Natural killer cell (primary cell): ENCODE results near the gene TNIK. TPM values are rescaled to one million over a fixed set of nuclear protein-coding genes. Genes with fewer than 3 reads are reported as not detected.

Experiments used
- ATAC-seq, 3 donors: fragments of 150-1000 bp in 2 of 3; fragments of 200-7000 bp in 1 of 3; cut with Tn5 transposase; 1 replicate in 1 of 3; 2 replicates in 2 of 3; pipeline ENCODE4 v1.10.0; 2021; ENCODE audit warnings: mild to moderate bottlenecking in 2 of 3, moderate library complexity in 2 of 3
- DNase-seq, 2 donors: peaks; one replicate each; pipeline versions ENCODE4 v3.0.0 to v3.0.0-alpha.2; 2013 to 2021; ENCODE audit warnings: mixed read lengths in 1 of 2
- H3K27ac ChIP-seq: one replicate; pipeline ENCODE4 v1.5.1; 2013; ENCODE audit warnings: mild to moderate bottlenecking, low read length
- H3K27me3 ChIP-seq: one replicate; pipeline ENCODE4 v1.6.1; 2013; ENCODE audit warnings: low read length; ENCODE audit not compliant: control insufficient read depth, insufficient read depth
- H3K36me3 ChIP-seq: one replicate; pipeline ENCODE4 v1.6.1; 2013; ENCODE audit warnings: low read length; ENCODE audit not compliant: control insufficient read depth, insufficient read depth
- H3K4me1 ChIP-seq: one replicate; pipeline ENCODE4 v1.6.1; 2013; ENCODE audit warnings: low read length; ENCODE audit not compliant: control insufficient read depth, insufficient read depth
- H3K4me3 ChIP-seq: one replicate; pipeline ENCODE4 v1.5.1; 2013; ENCODE audit warnings: low read length
- H3K9me3 ChIP-seq: one replicate; pipeline ENCODE4 v1.6.1; 2013; ENCODE audit warnings: low read length; ENCODE audit not compliant: control insufficient read depth, insufficient read depth
- H3K27ac Mint-ChIP-seq, 2 donors: one replicate each; pipeline ENCODE4 v1.8.0; 2022; ENCODE audit warnings: mild to moderate bottlenecking in 2 of 2, mixed read lengths in 2 of 2, moderate library complexity in 1 of 2
- H3K27me3 Mint-ChIP-seq, 2 donors: one replicate each; pipeline ENCODE4 v1.8.0; 2022; ENCODE audit warnings: low read depth in 2 of 2, mixed read lengths in 2 of 2
- H3K36me3 Mint-ChIP-seq: one replicate; pipeline ENCODE4 v1.8.0; 2022; ENCODE audit warnings: mixed read lengths
- H3K4me1 Mint-ChIP-seq, 2 donors: one replicate each; pipeline ENCODE4 v1.8.0; 2022; ENCODE audit warnings: mixed read lengths in 2 of 2
- H3K4me3 Mint-ChIP-seq: one replicate; pipeline ENCODE4 v1.8.0; 2022; ENCODE audit warnings: mild to moderate bottlenecking, moderate library complexity, mixed read lengths
- H3K9me3 Mint-ChIP-seq, 2 donors: one replicate each; pipeline ENCODE4 v1.8.0; 2022; ENCODE audit warnings: mixed read lengths in 2 of 2
- WGBS: methylation state at CpG from one replicate; pipeline ENCODE4 v1.1.7; 2013; ENCODE audit warnings: missing lambda C conversion rate; ENCODE audit not compliant: insufficient coverage; 5-methylcytosine and 5-hydroxymethylcytosine counted together
- intact Hi-C: fragments of 100-400 bp; cut with micrococcal nuclease; formaldehyde crosslinking; loops from one replicate; pipeline ENCODE4 v1.14.2; 2022
- total RNA-seq, 4 donors: library from RNA; stranded (reverse); fragments of 120-200 nt in 1 of 4; gene quantifications; one replicate each; pipeline versions ENCODE4 v1.2.3 to v1.2.4, GENCODE V29; 2013 to 2022
- TF ChIP-seq, protein P1 (sequence below): fragments of 200-600 bp; IDR thresholded peaks from one replicate; pipeline ENCODE4 v1.8.0; 2022; ENCODE audit warnings: antibody characterized with exemption

Gene TNIK
- total RNA-seq, 3 donors from 2014 or later (not counting 1 experiment from before 2014, with no cell fraction given), result 93.7 to 122 (median 119) TPM

DNA sequence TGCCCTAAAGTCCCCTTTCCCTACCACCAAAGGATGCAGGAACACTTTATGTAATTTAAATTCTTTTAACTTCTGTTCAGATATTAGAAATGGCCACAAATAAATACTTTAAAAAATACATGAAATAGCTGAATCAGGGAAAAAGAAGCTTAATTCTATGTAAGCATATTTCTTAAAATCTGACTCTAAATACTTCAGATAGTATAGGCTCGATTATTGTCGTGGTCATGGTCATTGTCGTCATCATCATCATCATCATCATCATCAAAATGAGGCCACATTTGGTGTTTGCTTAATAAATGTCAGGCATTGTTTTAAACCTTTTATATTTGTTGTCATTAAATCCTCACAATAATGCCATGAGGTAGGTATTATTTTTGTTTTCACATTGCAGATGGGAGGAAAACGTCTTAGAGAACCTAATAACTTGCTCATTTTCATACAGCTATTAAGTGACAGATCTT is 448.3 kb downstream of the TNIK start:
- ATAC-seq (no peak), DNase-seq (no peak)
- Mint-ChIP-seq H3K27ac (no peak overlapping the region), H3K36me3 (no peaks in the 10 kb centered on the region), H3K27me3 (peaks cover 6 to 25% of the 10 kb centered on the region in 2 donors), H3K9me3 (no peaks in the 10 kb centered on the region), H3K4me1 (no peaks in the 10 kb centered on the region), H3K4me3 (no peak overlapping the region)
- H3K36me3 ChIP-seq, result no peaks in the 10 kb centered on the region
- intact Hi-C loops, result no loop called here
- WGBS, result 80% methylated on average over 2 of the region's 4 CpGs
- no peaks in the 10 kb centered on the region for H3K27me3 ChIP-seq
- no peaks in the 10 kb centered on the region for H3K4me1 ChIP-seq
- H3K4me3 ChIP-seq, result no peak overlapping the region
- no peak overlapping the region for H3K27ac ChIP-seq
- TF ChIP-seq, protein P1, sequence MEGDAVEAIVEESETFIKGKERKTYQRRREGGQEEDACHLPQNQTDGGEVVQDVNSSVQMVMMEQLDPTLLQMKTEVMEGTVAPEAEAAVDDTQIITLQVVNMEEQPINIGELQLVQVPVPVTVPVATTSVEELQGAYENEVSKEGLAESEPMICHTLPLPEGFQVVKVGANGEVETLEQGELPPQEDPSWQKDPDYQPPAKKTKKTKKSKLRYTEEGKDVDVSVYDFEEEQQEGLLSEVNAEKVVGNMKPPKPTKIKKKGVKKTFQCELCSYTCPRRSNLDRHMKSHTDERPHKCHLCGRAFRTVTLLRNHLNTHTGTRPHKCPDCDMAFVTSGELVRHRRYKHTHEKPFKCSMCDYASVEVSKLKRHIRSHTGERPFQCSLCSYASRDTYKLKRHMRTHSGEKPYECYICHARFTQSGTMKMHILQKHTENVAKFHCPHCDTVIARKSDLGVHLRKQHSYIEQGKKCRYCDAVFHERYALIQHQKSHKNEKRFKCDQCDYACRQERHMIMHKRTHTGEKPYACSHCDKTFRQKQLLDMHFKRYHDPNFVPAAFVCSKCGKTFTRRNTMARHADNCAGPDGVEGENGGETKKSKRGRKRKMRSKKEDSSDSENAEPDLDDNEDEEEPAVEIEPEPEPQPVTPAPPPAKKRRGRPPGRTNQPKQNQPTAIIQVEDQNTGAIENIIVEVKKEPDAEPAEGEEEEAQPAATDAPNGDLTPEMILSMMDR, result no peak
- H3K9me3 ChIP-seq, result no peaks in the 10 kb centered on the region
